ENCODE data around the gene PDE4D. TPM values are rescaled to one million over a fixed set of nuclear protein-coding genes. Genes with fewer than 3 reads are reported as not detected.

PDE4D gene
- total and polyA plus RNA-seq, 10 of the 15 experiments (the other 5 are each of a cell fraction or from before 2014, with no cell fraction given) = 0.87 to 4.1 (median 2.2) TPM

DNA sequence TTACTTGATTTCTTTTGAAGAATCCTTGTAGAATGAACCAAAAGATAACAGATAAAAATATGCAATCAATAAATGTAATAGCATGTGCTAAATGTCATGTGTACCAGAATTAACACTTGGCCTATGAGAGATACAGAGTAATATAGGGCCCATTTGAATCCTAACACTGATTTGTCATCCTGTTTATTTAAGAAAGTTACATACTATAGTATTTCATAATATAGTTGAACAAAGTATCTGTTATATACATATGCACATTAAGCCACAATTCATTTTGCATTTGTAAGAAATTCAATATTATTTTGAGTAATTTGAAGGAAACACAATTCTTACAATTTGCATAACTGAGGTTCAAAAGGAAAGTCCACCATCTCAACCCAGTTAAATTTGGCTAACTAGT lies 389.5 kb downstream of the PDE4D start:
- RAD21 ChIA-PET (ENCODE audit: unreplicated experiment) = interaction anchor here (1.1 to 5.5 kb wide), 3 partner anchors 156 to 297 kb away, joined by 3 to 98 read pairs (median 18); no protein-coding TSS in a partner anchor
- Histone ChIP-seq H3K4me1 (ENCODE audit: control insufficient read depth, insufficient read depth, low read length) (no peaks in the 10 kb centered on the region), H3K4me2 (ENCODE audit: control insufficient read depth, insufficient read depth) (no peak overlapping the region), H3K9ac (ENCODE audit: control insufficient read depth, insufficient read depth, low read length) (no peak overlapping the region), H4K20me1 (ENCODE audit: control insufficient read depth, insufficient read depth) (no peaks in the 10 kb centered on the region), H3K27me3 (replicated peaks in 1 of 2; ENCODE audit: control insufficient read depth in 2 of 2, insufficient read depth in 2 of 2, low read length in 1 of 2) (no peaks in the 10 kb centered on the region), H3K9me3 (replicated peaks; ENCODE audit: control insufficient read depth, insufficient read depth, low read length) (no peaks in the 10 kb centered on the region), H2AFZ (ENCODE audit: control insufficient read depth, low read depth, low read length) (no peak overlapping the region), H3K36me3 (ENCODE audit: control insufficient read depth in 2 of 2, insufficient read depth in 2 of 2, low read length in 1 of 2) (no peaks in the 10 kb centered on the region), H3K4me3 (no peak overlapping the region), H3K79me2 (ENCODE audit: control insufficient read depth, insufficient read depth, low read length) (no peaks in the 10 kb centered on the region), H3K27ac (ENCODE audit: control insufficient read depth, insufficient read depth) (no peak overlapping the region)
- CTCF ChIA-PET = interaction anchor here (0.7 to 8.6 kb wide), 7 partner anchors 48 to 1053 kb away, joined by 3 to 100 read pairs (median 21); no protein-coding TSS in a partner anchor
- TF ChIP-seq SIX5 (IDR thresholded peaks at IDR 0.05; ENCODE audit: low read depth, low read length, severe bottlenecking) (no peak), RAD21 (IDR thresholded peaks at IDR 0.05; ENCODE audit: insufficient read depth, low read depth, low read length) (no peak), EZH2 (IDR thresholded peaks at IDR 0.05; ENCODE audit: borderline replicate concordance, control insufficient read depth, low read depth, low read length) (no peak), HDAC6 (IDR thresholded peaks at IDR 0.05; ENCODE audit: unreplicated experiment) (no peak), EGR1 (IDR thresholded peaks at IDR 0.05; ENCODE audit: borderline replicate concordance in 1 of 2, low read depth in 2 of 2, low read length in 2 of 2) (no peak), MTA2 (IDR thresholded peaks at IDR 0.05; ENCODE audit: low read depth) (no peak), PML (IDR thresholded peaks at IDR 0.05; ENCODE audit: low read length) (no peak), ZNF622 (IDR thresholded peaks at IDR 0.05) (no peak), KLF5 (IDR thresholded peaks at IDR 0.05; ENCODE audit: partially characterized antibody) (no peak), SUPT20H (IDR thresholded peaks at IDR 0.05; ENCODE audit: borderline replicate concordance, control insufficient read depth, low read depth, low read length) (no peak), IRF4 (IDR thresholded peaks at IDR 0.05; ENCODE audit: low read depth, low read length) (no peak), EED (IDR thresholded peaks at IDR 0.05; ENCODE audit: low read depth) (no peak), KAT2A (conservative IDR thresholded peaks at IDR 0.05; ENCODE audit: control insufficient read depth, low read depth, low read length) (no peak), ZBED1 (IDR thresholded peaks at IDR 0.05; ENCODE audit: borderline replicate concordance) (no peak)
- TF ChIP-seq, protein P1, sequence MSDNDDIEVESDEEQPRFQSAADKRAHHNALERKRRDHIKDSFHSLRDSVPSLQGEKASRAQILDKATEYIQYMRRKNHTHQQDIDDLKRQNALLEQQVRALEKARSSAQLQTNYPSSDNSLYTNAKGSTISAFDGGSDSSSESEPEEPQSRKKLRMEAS (IDR thresholded peaks at IDR 0.05; ENCODE audit: low read depth, low read length) = no peak
- TF ChIP-seq, protein P2, sequence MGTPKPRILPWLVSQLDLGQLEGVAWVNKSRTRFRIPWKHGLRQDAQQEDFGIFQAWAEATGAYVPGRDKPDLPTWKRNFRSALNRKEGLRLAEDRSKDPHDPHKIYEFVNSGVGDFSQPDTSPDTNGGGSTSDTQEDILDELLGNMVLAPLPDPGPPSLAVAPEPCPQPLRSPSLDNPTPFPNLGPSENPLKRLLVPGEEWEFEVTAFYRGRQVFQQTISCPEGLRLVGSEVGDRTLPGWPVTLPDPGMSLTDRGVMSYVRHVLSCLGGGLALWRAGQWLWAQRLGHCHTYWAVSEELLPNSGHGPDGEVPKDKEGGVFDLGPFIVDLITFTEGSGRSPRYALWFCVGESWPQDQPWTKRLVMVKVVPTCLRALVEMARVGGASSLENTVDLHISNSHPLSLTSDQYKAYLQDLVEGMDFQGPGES (IDR thresholded peaks at IDR 0.05) = no peak
- TF ChIP-seq, protein P3, sequence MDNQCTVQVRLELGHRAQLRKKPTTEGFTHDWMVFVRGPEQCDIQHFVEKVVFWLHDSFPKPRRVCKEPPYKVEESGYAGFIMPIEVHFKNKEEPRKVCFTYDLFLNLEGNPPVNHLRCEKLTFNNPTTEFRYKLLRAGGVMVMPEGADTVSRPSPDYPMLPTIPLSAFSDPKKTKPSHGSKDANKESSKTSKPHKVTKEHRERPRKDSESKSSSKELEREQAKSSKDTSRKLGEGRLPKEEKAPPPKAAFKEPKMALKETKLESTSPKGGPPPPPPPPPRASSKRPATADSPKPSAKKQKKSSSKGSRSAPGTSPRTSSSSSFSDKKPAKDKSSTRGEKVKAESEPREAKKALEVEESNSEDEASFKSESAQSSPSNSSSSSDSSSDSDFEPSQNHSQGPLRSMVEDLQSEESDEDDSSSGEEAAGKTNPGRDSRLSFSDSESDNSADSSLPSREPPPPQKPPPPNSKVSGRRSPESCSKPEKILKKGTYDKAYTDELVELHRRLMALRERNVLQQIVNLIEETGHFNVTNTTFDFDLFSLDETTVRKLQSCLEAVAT (IDR thresholded peaks at IDR 0.05) = no peak
- TF ChIP-seq, protein P4, sequence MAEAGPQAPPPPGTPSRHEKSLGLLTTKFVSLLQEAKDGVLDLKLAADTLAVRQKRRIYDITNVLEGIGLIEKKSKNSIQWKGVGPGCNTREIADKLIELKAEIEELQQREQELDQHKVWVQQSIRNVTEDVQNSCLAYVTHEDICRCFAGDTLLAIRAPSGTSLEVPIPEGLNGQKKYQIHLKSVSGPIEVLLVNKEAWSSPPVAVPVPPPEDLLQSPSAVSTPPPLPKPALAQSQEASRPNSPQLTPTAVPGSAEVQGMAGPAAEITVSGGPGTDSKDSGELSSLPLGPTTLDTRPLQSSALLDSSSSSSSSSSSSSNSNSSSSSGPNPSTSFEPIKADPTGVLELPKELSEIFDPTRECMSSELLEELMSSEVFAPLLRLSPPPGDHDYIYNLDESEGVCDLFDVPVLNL (IDR thresholded peaks at IDR 0.05; ENCODE audit: low read depth, low read length) = no peak
- no peak for ATAC-seq
- POLR2A ChIA-PET = interaction anchor here (1.5 kb wide), 1 partner anchor 169 kb away, joined by 4 read pairs; no protein-coding TSS in a partner anchor
- no peak for DNase-seq (ENCODE audit: low read depth, low spot score)
- intact Hi-C loops (cut with micrococcal nuclease; ENCODE audit: unreplicated experiment) = no loop called here
- no TSS peak for BruUV-seq (replicated peaks)
- in situ Hi-C loops (cut with MboI) = loop anchor here (25.0 kb wide), 1 partner anchor 158 kb away; no protein-coding TSS in a partner anchor
- SMC1A ChIA-PET (ENCODE audit: uncharacterized antibody, unreplicated experiment) = interaction anchor here (1.1 to 5.5 kb wide), 3 partner anchors 159 to 225 kb away, joined by 3 to 103 read pairs (median 51); no protein-coding TSS in a partner anchor
- FAIRE-seq = no peak

Data from GM12878 (cell line).